SK-N-MC (cell line): ENCODE data around the gene DDX47.

Experiments used
- EZH2 ChIP-seq: fragments of 200-600 bp; sonication (generic); IDR thresholded peaks from one replicate; pipeline ENCODE4 v1.6.1; 2017; ENCODE audit warnings: antibody characterized with exemption
- FOXP2 ChIP-seq: optimal IDR thresholded peaks from 2 replicates; pipeline ENCODE3; 2011; ENCODE audit warnings: mild to moderate bottlenecking, moderate library complexity; ENCODE audit not compliant: insufficient read depth; ENCODE audit errors: extremely low read length, control extremely low read depth
- POLR2AphosphoS5 ChIP-seq: IDR thresholded peaks from 2 replicates; pipeline ENCODE4 v1.6.1; 2012; ENCODE audit warnings: mild to moderate bottlenecking, low read depth, low read length, borderline replicate concordance

DNA sequence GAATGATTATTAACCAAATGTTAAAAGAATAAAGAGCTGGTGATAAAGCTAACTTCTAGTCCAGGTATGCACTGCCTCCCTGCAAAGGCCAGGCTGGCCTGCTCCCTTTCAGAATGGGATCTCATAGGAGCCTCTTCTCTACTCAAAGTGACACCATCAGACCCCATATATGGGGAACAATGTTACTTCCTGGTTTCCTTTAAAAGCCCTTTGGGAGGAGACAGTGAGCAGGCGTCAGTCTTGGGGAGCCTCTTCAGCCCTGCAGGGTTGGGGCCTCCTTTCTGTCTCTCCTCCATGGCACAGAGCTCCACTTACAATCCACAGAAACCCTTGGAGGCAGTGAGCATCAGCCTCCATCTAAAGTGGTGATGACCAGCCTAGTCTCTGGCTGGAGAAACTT, 60.9 kb downstream of the DDX47 start:
- no peak for TF ChIP-seq POLR2AphosphoS5
- TF ChIP-seq EZH2 = no peak
- no peak for TF ChIP-seq FOXP2
